Endothelial cell of umbilical vein (primary cell): Measurements from ENCODE around the gene NPB.

Experiments
- CTCF ChIP-seq, 2 donors: IDR thresholded peaks; 1 replicate in 1 of 2; 2 replicates in 1 of 2; pipeline ENCODE4 v1.5.1; 2011; ENCODE audit warnings: low read length in 2 of 2, mild to moderate bottlenecking in 2 of 2, moderate library complexity in 2 of 2, control low read depth in 1 of 2, inconsistent platforms in 1 of 2, low read depth in 1 of 2; ENCODE audit not compliant: insufficient read depth in 1 of 2; ENCODE audit errors: extremely low read depth in 1 of 2
- EZH2 ChIP-seq: IDR thresholded peaks from 2 replicates; pipeline ENCODE4 v1.6.1; 2012; ENCODE audit warnings: borderline replicate concordance, low read depth, mild to moderate bottlenecking, moderate library complexity, low read length, inconsistent platforms; ENCODE audit not compliant: severe bottlenecking
- MAX ChIP-seq: IDR thresholded peaks from 2 replicates; pipeline ENCODE4 v1.6.1; 2011; ENCODE audit not compliant: insufficient read depth, insufficient read length
- POLR2A ChIP-seq: IDR thresholded peaks from 2 replicates; pipeline ENCODE4 v1.6.1; 2012; ENCODE audit warnings: low read depth, mild to moderate bottlenecking, control low read depth, low read length

- no peak for TF ChIP-seq POLR2A
- no peak for TF ChIP-seq MAX
- TF ChIP-seq CTCF (IDR thresholded peaks at IDR 0.05; ENCODE audit: extremely low read depth in 1 of 2, insufficient read depth in 1 of 2, low read depth in 1 of 2, low read length in 2 of 2), result no peak
- TF ChIP-seq EZH2, result no peak
These were observed 28.4 kb downstream of the NPB start for GRCh38 chr17:81930142-81931125.
